ENCODE results near the gene HSPB2.

HSPB2 gene

DNA sequence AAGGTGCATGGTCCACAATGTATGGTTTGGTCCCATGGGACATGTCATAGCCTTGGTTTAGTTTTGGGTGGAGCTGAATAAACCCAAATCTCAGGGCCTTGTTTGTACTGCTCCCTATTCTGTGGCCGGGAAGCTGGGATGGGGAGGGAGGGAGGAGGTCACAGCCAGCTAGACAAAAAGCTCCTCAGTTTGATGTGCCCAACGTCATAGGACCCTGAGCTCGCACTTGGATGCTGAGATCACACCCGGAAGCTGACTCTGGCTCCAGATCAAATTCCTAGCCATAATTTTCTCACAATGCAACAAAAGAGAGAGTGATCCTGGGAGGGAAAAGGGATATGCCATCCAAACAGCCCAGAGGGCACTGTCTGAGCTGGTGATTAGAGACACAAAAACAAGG is 1.5 kb downstream of the HSPB2 start:
- Histone ChIP-seq H3K4me3 (ENCODE audit: low read depth, low read length) (peak overlapping the region; percentile 73), H3K4me1 (ENCODE audit: control insufficient read depth, insufficient read depth, low read length, unreplicated experiment) (peaks cover 49% of the 10 kb centered on the region), H3K36me3 (ENCODE audit: insufficient read depth, low read length) (no peaks in the 10 kb centered on the region), H2AFZ (ENCODE audit: low read length, unreplicated experiment) (peak overlapping the region; percentile 39), H3K79me2 (ENCODE audit: control insufficient read depth, insufficient read depth, low read length, unreplicated experiment) (peaks cover 17% of the 10 kb centered on the region), H3K27me3 (ENCODE audit: insufficient read depth, low read length) (no peaks in the 10 kb centered on the region), H3K27ac (ENCODE audit: low read depth, low read length) (peak overlapping the region; percentile 78)

DNA sequence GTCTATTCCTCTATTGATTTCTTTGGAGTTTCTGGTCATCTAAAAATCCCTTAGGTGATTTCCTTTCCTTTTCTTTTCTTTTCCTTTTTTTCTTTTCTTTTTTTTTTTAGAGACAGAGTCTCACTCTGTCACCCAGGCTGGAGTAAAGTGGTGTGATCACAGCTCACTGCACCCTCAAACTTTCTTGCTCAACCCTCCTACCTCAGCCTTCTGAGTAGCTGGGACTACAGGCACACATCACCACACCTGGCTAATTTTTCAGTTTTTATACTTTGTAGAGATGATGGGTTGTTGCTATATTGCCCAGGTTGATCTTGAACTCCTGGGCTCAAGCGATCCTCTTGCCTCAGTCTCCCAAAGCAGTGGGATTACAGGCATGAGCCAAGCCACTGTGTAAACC is 4.2 kb downstream of the HSPB2 start:
- Histone ChIP-seq H3K79me2 (ENCODE audit: control insufficient read depth, insufficient read depth, low read length, unreplicated experiment) (peaks cover 14% of the 10 kb centered on the region), H3K27me3 (ENCODE audit: insufficient read depth, low read length) (no peaks in the 10 kb centered on the region), H3K4me3 (ENCODE audit: low read depth, low read length) (no peak overlapping the region), H3K36me3 (ENCODE audit: insufficient read depth, low read length) (no peaks in the 10 kb centered on the region), H3K27ac (ENCODE audit: low read depth, low read length) (no peak overlapping the region), H3K4me1 (ENCODE audit: control insufficient read depth, insufficient read depth, low read length, unreplicated experiment) (peaks cover 35% of the 10 kb centered on the region), H2AFZ (ENCODE audit: low read length, unreplicated experiment) (no peak overlapping the region)

DNA sequence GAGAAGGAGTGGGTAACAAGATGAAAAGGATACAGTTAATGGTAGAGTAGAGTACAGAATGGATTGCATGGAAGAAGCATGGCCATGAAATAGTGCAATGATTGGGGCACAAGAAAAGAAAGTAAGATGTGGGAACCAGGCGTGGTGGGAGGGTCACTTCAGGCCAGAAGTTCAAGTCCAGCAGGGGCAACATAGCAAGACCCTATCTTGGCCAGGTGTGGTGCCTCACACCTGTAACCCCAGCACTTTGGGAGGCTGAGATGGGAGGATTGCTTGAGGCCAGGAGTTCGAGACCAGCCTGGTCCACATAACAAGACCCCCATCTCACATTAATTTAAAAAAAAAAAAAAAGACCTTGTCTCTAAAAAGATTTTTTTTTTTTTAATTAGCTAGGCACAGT is 4.8 kb downstream of the HSPB2 start:
- H3K36me3 ChIP-seq (ENCODE audit: insufficient read depth, low read length), result no peaks in the 10 kb centered on the region
- no peak overlapping the region for H2AFZ ChIP-seq (ENCODE audit: low read length, unreplicated experiment)
- peaks cover 14% of the 10 kb centered on the region for H3K79me2 ChIP-seq (ENCODE audit: control insufficient read depth, insufficient read depth, low read length, unreplicated experiment)
- peaks cover 34% of the 10 kb centered on the region for H3K4me1 ChIP-seq (ENCODE audit: control insufficient read depth, insufficient read depth, low read length, unreplicated experiment)
- H3K4me3 ChIP-seq (ENCODE audit: low read depth, low read length), result no peak overlapping the region
- H3K27me3 ChIP-seq (ENCODE audit: insufficient read depth, low read length), result no peaks in the 10 kb centered on the region
- H3K27ac ChIP-seq (ENCODE audit: low read depth, low read length), result no peak overlapping the region

DNA sequence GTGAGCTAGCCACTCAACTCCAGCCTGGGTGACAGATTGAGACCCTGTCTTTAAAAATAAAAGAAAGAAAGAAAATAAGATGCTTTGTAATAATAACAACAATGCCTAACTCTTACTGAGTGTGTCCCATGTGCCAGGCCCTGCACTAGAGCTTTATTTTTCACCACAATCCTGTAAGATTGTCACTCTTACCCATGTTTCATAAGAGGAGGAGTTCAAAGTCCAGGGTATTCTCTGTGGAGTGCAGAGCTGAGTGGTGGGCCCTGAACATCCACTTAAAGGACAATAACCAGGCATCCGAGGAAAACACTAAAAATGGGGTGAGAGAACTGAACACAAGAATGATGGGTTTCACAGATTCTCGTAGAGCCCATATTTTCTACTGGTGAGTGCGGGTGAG is 5.3 kb downstream of the HSPB2 start:
- H3K79me2 ChIP-seq (ENCODE audit: control insufficient read depth, insufficient read depth, low read length, unreplicated experiment), result peaks cover 14% of the 10 kb centered on the region
- H3K4me3 ChIP-seq (ENCODE audit: low read depth, low read length), result no peak overlapping the region
- no peak overlapping the region for H3K27ac ChIP-seq (ENCODE audit: low read depth, low read length)
- no peaks in the 10 kb centered on the region for H3K27me3 ChIP-seq (ENCODE audit: insufficient read depth, low read length)
- H3K36me3 ChIP-seq (ENCODE audit: insufficient read depth, low read length), result no peaks in the 10 kb centered on the region
- H3K4me1 ChIP-seq (ENCODE audit: control insufficient read depth, insufficient read depth, low read length, unreplicated experiment), result peaks cover 35% of the 10 kb centered on the region
- no peak overlapping the region for H2AFZ ChIP-seq (ENCODE audit: low read length, unreplicated experiment)

DNA sequence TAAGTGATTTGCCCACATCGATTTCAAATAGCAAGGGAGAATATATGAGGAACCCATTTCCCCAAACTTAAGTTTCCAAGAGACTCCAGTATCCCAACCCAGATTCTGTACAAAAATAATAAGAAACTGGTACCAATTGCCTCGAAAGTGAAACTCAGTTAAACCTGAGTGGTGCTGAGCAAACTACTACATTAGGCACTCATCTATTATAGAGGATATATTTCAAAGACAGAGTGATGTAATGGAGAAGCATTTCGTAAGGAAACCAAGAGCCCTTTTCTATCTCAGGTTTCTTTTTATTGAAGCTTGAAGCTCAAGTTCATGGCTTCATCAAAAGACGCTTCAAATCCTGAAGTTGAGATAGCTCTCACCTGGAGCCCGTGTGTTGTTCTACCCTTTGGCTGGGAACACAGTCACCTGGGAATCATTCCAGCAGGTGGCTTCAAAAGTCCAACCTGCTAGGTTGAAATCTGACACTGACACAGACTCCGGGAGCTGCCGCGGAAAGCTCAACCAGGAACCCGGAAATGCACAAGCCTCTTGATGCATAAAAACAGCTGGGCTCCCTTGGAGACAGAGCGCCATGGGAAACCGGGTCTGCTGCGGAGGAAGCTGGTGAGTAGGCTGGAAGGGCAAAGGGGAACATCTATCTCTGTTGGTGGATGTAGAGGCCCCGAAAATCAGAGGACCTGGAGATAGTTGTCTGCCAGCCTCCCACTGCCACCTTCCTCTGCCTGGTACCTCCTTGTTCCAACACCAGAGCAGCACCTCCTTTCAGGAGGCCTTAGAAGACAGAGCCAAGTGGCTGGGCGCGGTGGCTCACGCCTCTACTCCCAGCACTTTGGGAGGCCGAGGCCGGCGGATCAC is 6.1 kb downstream of the HSPB2 start, which contains the start of gene C11orf52:
C11orf52 (plus strand) TSS at position 524 of the 867 bp plus-strand sequence; CDS start at position 584, 60 bp downstream.
- H3K27ac ChIP-seq (ENCODE audit: low read depth, low read length), result no peak within 1 kb of the TSS
- H3K4me3 ChIP-seq (ENCODE audit: low read depth, low read length), result no peak within 1 kb of the TSS
- H2AFZ ChIP-seq (ENCODE audit: low read length, unreplicated experiment), result no peak within 1 kb of the TSS
- H3K4me1 ChIP-seq (ENCODE audit: control insufficient read depth, insufficient read depth, low read length, unreplicated experiment), result peaks cover 37% of the 10 kb centered on the region
- no peaks in the 10 kb centered on the region for H3K36me3 ChIP-seq (ENCODE audit: insufficient read depth, low read length)
- peaks cover 9% of the 10 kb centered on the region for H3K79me2 ChIP-seq (ENCODE audit: control insufficient read depth, insufficient read depth, low read length, unreplicated experiment)
- H3K27me3 ChIP-seq (ENCODE audit: insufficient read depth, low read length), result no peaks in the 10 kb centered on the region

DNA sequence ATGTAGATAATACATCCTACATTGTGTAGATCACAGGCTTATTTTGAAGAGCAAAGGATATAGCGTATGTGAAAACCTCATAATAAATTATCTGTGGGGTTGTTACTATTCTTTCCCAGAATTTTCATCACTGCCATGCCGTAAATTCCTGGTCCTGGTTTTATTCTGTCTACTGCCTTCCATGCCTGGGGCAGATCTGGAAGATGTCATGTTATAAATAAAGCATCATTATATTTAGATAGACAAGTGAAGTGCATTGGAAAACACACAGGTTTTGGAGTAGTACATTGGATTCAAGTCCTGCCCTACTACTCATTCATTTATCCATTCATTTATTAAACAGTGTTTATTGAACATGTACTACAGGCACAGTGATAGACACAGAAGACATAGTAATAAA is 8.4 kb downstream of the HSPB2 start:
- Histone ChIP-seq H3K79me2 (ENCODE audit: control insufficient read depth, insufficient read depth, low read length, unreplicated experiment) (no peaks in the 10 kb centered on the region), H3K4me3 (ENCODE audit: low read depth, low read length) (no peak overlapping the region), H3K27me3 (ENCODE audit: insufficient read depth, low read length) (no peaks in the 10 kb centered on the region), H3K36me3 (ENCODE audit: insufficient read depth, low read length) (no peaks in the 10 kb centered on the region), H2AFZ (ENCODE audit: low read length, unreplicated experiment) (no peak overlapping the region), H3K27ac (ENCODE audit: low read depth, low read length) (no peak overlapping the region), H3K4me1 (ENCODE audit: control insufficient read depth, insufficient read depth, low read length, unreplicated experiment) (peaks cover 36% of the 10 kb centered on the region)

DNA sequence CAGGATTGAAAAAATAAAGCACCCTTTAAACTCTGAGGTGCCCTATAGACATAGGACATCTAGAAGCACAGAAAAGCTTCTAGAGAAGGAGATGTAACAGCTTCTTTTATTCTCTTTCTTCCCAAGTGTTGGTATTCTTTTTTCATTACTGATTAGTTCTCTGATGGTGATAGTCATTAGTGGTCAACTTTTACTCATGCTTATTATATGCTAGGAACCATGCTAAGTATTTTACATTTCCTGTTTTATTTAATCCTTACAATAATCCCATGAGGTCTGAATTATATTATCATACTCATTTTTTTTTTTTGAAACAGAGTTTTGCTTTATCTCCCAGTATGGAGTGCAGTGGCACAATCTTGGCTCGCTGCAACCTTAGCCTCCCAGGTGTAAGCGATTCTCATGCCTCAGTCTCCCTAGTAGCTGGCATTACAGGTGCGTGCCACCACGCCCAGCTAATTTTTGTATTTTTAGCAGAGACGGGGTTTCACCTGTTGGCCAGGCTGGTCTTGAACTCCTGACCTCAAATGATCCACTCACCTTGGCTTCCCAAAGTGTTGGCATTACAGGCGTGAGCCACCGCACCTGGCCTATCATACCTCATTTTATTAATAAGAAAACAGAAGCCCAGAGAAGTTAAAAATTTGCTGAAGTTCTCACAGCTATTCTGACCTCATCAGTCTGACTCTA is 9.2 kb downstream of the HSPB2 start:
- Histone ChIP-seq H2AFZ (ENCODE audit: low read length, unreplicated experiment) (no peak overlapping the region), H3K27me3 (ENCODE audit: insufficient read depth, low read length) (no peaks in the 10 kb centered on the region), H3K79me2 (ENCODE audit: control insufficient read depth, insufficient read depth, low read length, unreplicated experiment) (no peaks in the 10 kb centered on the region), H3K4me1 (ENCODE audit: control insufficient read depth, insufficient read depth, low read length, unreplicated experiment) (peaks cover 43% of the 10 kb centered on the region), H3K4me3 (ENCODE audit: low read depth, low read length) (no peak overlapping the region), H3K36me3 (ENCODE audit: insufficient read depth, low read length) (no peaks in the 10 kb centered on the region), H3K27ac (ENCODE audit: low read depth, low read length) (peak overlapping the region; percentile 97; the same call in 1 of the 2 replicates)

DNA sequence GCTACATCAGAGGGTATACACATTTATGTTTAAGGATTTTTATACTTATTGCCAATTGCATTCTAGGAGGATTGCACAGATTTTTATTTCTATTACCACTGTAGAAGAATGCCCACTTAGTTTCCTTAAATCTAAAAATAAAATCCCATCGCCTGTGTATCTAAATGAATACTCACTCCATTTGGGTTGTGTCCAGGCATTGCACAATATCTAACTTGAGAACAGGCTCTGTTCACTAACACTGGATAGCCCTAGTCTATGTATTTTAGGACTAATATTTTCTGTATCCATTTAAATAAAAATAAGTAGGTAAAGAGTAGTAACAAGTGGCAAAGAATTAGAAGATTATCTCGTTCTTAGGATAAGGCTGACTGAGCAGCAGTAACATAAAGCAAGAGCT is 10.3 kb downstream of the HSPB2 start:
- H3K36me3 ChIP-seq (ENCODE audit: insufficient read depth, low read length), result no peaks in the 10 kb centered on the region
- H3K27ac ChIP-seq (ENCODE audit: low read depth, low read length), result peak overlapping the region; percentile 97
- H3K79me2 ChIP-seq (ENCODE audit: control insufficient read depth, insufficient read depth, low read length, unreplicated experiment), result no peaks in the 10 kb centered on the region
- H3K27me3 ChIP-seq (ENCODE audit: insufficient read depth, low read length), result no peaks in the 10 kb centered on the region
- H3K4me3 ChIP-seq (ENCODE audit: low read depth, low read length), result peak overlapping the region; percentile 63
- H3K4me1 ChIP-seq (ENCODE audit: control insufficient read depth, insufficient read depth, low read length, unreplicated experiment), result peaks cover 43% of the 10 kb centered on the region
- H2AFZ ChIP-seq (ENCODE audit: low read length, unreplicated experiment), result peak overlapping the region; percentile 94

DNA sequence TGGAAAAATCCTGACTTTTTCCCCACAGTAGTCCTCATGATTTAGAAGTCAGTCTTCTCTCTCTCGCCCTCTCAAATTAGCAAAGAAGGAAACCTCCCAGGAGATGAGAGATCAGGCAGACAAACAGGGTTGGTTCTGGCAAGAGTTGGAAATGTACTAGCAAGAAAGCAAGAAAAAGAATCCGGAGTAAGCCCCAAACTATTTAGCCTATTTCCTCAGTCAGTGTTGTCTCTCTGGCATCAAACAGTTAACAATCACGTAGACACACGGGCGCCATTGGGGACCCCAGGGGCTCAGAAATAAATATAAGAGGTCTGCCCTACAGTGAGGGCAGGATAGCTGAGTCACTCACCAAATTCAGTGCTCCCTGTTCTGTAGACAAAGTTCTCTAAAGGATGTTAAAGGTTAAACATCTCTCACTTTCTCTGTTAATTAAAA is 10.8 kb downstream of the HSPB2 start:
- Histone ChIP-seq H3K79me2 (ENCODE audit: control insufficient read depth, insufficient read depth, low read length, unreplicated experiment) (no peaks in the 10 kb centered on the region), H3K4me3 (ENCODE audit: low read depth, low read length) (peak overlapping the region; percentile 63), H3K27ac (ENCODE audit: low read depth, low read length) (peak overlapping the region; percentile 97), H3K27me3 (ENCODE audit: insufficient read depth, low read length) (no peaks in the 10 kb centered on the region), H2AFZ (ENCODE audit: low read length, unreplicated experiment) (peak overlapping the region; percentile 94), H3K36me3 (ENCODE audit: insufficient read depth, low read length) (no peaks in the 10 kb centered on the region), H3K4me1 (ENCODE audit: control insufficient read depth, insufficient read depth, low read length, unreplicated experiment) (peaks cover 40% of the 10 kb centered on the region)

DNA sequence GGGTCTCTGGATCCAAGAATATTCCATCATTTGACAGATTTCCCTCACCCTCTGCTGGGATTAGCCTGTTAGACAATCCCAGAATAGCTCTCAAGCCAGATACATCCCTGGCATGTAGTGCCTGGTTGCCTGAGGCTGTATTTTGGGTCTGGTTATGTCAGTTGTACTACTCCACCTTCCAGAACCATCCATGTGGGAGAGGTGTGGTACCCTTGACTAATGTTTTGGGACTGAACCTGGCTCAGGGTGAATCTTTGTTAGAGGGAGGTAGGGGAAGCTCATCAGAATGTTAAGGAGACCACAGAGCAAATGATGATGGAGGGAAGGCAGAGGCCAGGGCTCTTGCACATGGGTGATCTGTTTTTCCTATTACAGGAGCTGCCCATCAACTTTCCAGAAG is 11.4 kb downstream of the HSPB2 start:
- Histone ChIP-seq H3K4me3 (ENCODE audit: low read depth, low read length) (peak overlapping the region; percentile 63; the same call in 1 of the 2 replicates), H3K4me1 (ENCODE audit: control insufficient read depth, insufficient read depth, low read length, unreplicated experiment) (peaks cover 40% of the 10 kb centered on the region), H3K79me2 (ENCODE audit: control insufficient read depth, insufficient read depth, low read length, unreplicated experiment) (no peaks in the 10 kb centered on the region), H3K36me3 (ENCODE audit: insufficient read depth, low read length) (no peaks in the 10 kb centered on the region), H3K27ac (ENCODE audit: low read depth, low read length) (peak overlapping the region; percentile 97), H3K27me3 (ENCODE audit: insufficient read depth, low read length) (no peaks in the 10 kb centered on the region), H2AFZ (ENCODE audit: low read length, unreplicated experiment) (peak overlapping the region; percentile 94)
